K562 (cell line): ENCODE results near the gene NDFIP1. TPM values are rescaled to one million over a fixed set of nuclear protein-coding genes. Genes with fewer than 3 reads are reported as not detected.
A peak's percentile ranks its signal among the peaks of the same experiment; 100 is the strongest.

ENCODE experiments used
- AFF4 ChIP-seq: sonication (generic); formaldehyde crosslinking; IDR thresholded peaks from 2 replicates; pipeline ENCODE4 v1.8.0; 2023; ENCODE audit warnings: mild to moderate bottlenecking, missing genetic modification reagents
- CC2D1A ChIP-seq: fragments of 450-650 bp; IDR thresholded peaks from 2 replicates; pipeline ENCODE4 v1.6.1; 2017; ENCODE audit warnings: mild to moderate bottlenecking
- DDX20 ChIP-seq: fragments of 450-650 bp; IDR thresholded peaks from 2 replicates; pipeline ENCODE4 v1.6.1; 2016; ENCODE audit warnings: missing genetic modification characterization, low read depth, mild to moderate bottlenecking, missing compliant biosample characterization, moderate library complexity
- E2F3 ChIP-seq: fragments of 250-450 bp; sonication (Bioruptor Pico); IDR thresholded peaks from 2 replicates; pipeline ENCODE4 v1.4.0; 2020; ENCODE audit warnings: mild to moderate bottlenecking
- ELK1 ChIP-seq: sonication (generic); formaldehyde crosslinking; IDR thresholded peaks from 2 replicates; pipeline ENCODE4 v1.8.1; 2022; ENCODE audit warnings: missing genetic modification reagents
- ESRRB ChIP-seq: fragments of 250-450 bp; sonication (Bioruptor Pico); IDR thresholded peaks from 2 replicates; pipeline ENCODE4 v1.5.0; 2020; ENCODE audit warnings: mild to moderate bottlenecking, moderate library complexity, borderline replicate concordance
- ETS1 ChIP-seq: conservative IDR thresholded peaks from 2 replicates; pipeline ENCODE4 v1.6.1; 2011; ENCODE audit warnings: low read depth, mild to moderate bottlenecking, low read length; ENCODE audit not compliant: control insufficient read depth
- MNT ChIP-seq, 2 experiments: fragments of 450-650 bp; conservative IDR thresholded peaks; 2 replicates each; pipeline ENCODE4 v1.6.1; 2017; ENCODE audit warnings: mild to moderate bottlenecking in 2 of 2, moderate library complexity in 2 of 2
- TAL1 ChIP-seq: fragments of 450-650 bp; IDR thresholded peaks from 2 replicates; pipeline ENCODE4 v1.6.1; 2016; ENCODE audit warnings: mild to moderate bottlenecking
- ZFP36 ChIP-seq: fragments of 150-350 bp; IDR thresholded peaks from 2 replicates; pipeline ENCODE4 v1.6.1; 2018; ENCODE audit warnings: low read length, low read depth; ENCODE audit not compliant: partially characterized antibody
- ZNF24 ChIP-seq: fragments of 450-650 bp; IDR thresholded peaks from 2 replicates; pipeline ENCODE4 v1.6.1; 2016
- ZNF408 ChIP-seq: fragments of 250-450 bp; sonication (Bioruptor Pico); IDR thresholded peaks from 2 replicates; pipeline ENCODE4 v1.4.0; 2020; ENCODE audit warnings: low read depth, mild to moderate bottlenecking, moderate library complexity
- ZNF740 ChIP-seq, 3 experiments: fragments of 200-800 bp in 1 of 3; sonication (Bioruptor generic) in 1 of 3; sonication (generic) in 1 of 3; formaldehyde crosslinking in 1 of 3; IDR thresholded peaks; 2 replicates each; pipeline versions ENCODE4 v1.6.1 to v1.8.0; 2016 to 2022; ENCODE audit warnings: mild to moderate bottlenecking in 2 of 3, missing compliant biosample characterization in 2 of 3, missing genetic modification characterization in 2 of 3, missing genetic modification reagents in 1 of 3
- polyA plus RNA-seq, 8 experiments: library from polyadenylated mRNA; depleted of rRNA in 4 of 8; stranded (reverse) in 5 of 8; unstranded in 3 of 8; fragments of >200 nt; fragmentation: Nextera tagmentation in 2 of 8; fragmentation: Illumina TruSeq in 1 of 8; extraction: Ambion mirVana in 2 of 8; extraction: Trizol in 1 of 8; gene quantifications; 2 replicates each; pipeline versions ENCODE4 v1.2.1 to v1.2.3, GENCODE V29; 2011 to 2014; ENCODE audit warnings: inconsistent platforms in 1 of 8, missing spikeins in 1 of 8
- total RNA-seq, 7 experiments: library from RNA; depleted of rRNA in 6 of 7; stranded (reverse); fragments of >200 nt in 6 of 7; fragmentation: Illumina TruSeq in 2 of 7; extraction: Trizol in 2 of 7; gene quantifications; 2 replicates each; pipeline versions ENCODE4 v1.2.1 to v1.2.3, GENCODE V29; 2011 to 2021; ENCODE audit warnings: low replicate concordance in 1 of 7

Gene NDFIP1
- total and polyA plus RNA-seq, 9 of the 15 experiments (the other 6 are each of a cell fraction or from before 2014, with no cell fraction given) = 5.3 to 37.5 (median 31.9) TPM

- TF ChIP-seq ETS1 (no peak), ZNF24 (peak; percentile 13; the same call in 1 of the 2 replicates), ZFP36 (peak; percentile 67), ZNF740 (CRISPR knock-in tag; IDR thresholded peaks at IDR 0.05) (no peak; the same call in 1 of the 2 replicates), ZNF740 (tag; IDR thresholded peaks at IDR 0.05) (no peak), ZNF408 (CRISPR knock-in tag) (no peak), CC2D1A (no peak), MNT (conservative IDR thresholded peaks at IDR 0.05) (no peak), DDX20 (no peak), ELK1 (no peak), E2F3 (no peak), AFF4 (CRISPR knock-in tag) (peak; percentile 86; the same call in 1 of the 2 replicates), ESRRB (no peak), TAL1 (no peak)
Measured at GRCh38 chr5:142108432-142109330, at the start of gene NDFIP1 (continued).
